Measurements from ENCODE around the gene WDR59. TPM values are rescaled to one million over a fixed set of nuclear protein-coding genes. Genes with fewer than 3 reads are reported as not detected.

WDR59 gene
- total and polyA plus RNA-seq, 7 donors, result 6.2 to 40.7 (median 20.3) TPM

- intact Hi-C loops (cut with DNase I), result no loop called here
- TF ChIP-seq EP300 (IDR thresholded peaks at IDR 0.05), result no peak
- TF ChIP-seq POLR2A (IDR thresholded peaks at IDR 0.05), result no peak
- TF ChIP-seq POLR2AphosphoS5 (IDR thresholded peaks at IDR 0.05), result no peak
- no peak for TF ChIP-seq CTCF (IDR thresholded peaks at IDR 0.05)
- H3K36me3 ChIP-seq, result peaks cover 0 to 2% (median 0%) of the 10 kb centered on the region in 4 donors
- no peaks in the 10 kb centered on the region for H3K9me3 ChIP-seq
- peaks cover 0 to 9% (median 7%) of the 10 kb centered on the region in 4 donors for H3K4me1 ChIP-seq
- DNase-seq, result no peak
- no peak overlapping the region for H3K4me3 ChIP-seq
- H3K27ac ChIP-seq, result no peak overlapping the region
- WGBS, 2 donors, result 81 to 85% methylated on average over 15 of the region's 15 CpGs
- H3K27me3 ChIP-seq, result no peaks in the 10 kb centered on the region
Observed at GRCh38 chr16:74867281-74867849, 117.6 kb downstream of the WDR59 start.

GRCh38 chr16:74865922-74866598 is 118.9 kb downstream of the WDR59 start:
- no peaks in the 10 kb centered on the region for H3K27me3 ChIP-seq
- no peak overlapping the region for H3K4me3 ChIP-seq
- H3K36me3 ChIP-seq, result no peaks in the 10 kb centered on the region
- DNase-seq, result no peak
- no peaks in the 10 kb centered on the region for H3K9me3 ChIP-seq
- no peak overlapping the region for H3K27ac ChIP-seq
- peaks cover 0 to 9% (median 7%) of the 10 kb centered on the region in 4 donors for H3K4me1 ChIP-seq
- TF ChIP-seq EP300 (IDR thresholded peaks at IDR 0.05) (no peak), CTCF (IDR thresholded peaks at IDR 0.05) (no peak), POLR2AphosphoS5 (IDR thresholded peaks at IDR 0.05) (no peak), POLR2A (IDR thresholded peaks at IDR 0.05) (no peak)
- intact Hi-C loops (cut with DNase I), result no loop called here
- 63 to 68% methylated on average over 9 of the region's 12 CpGs for WGBS, 2 donors

GRCh38 chr16:74862743-74863244 is 122.1 kb downstream of the WDR59 start:
- Histone ChIP-seq H3K4me1 (peaks cover 0 to 9% (median 7%) of the 10 kb centered on the region in 4 donors), H3K9me3 (no peaks in the 10 kb centered on the region), H3K27me3 (no peaks in the 10 kb centered on the region), H3K36me3 (no peaks in the 10 kb centered on the region), H3K27ac (no peak overlapping the region), H3K4me3 (no peak overlapping the region)
- peak; percentile 65 to 87 (median 73) for TF ChIP-seq CTCF (IDR thresholded peaks at IDR 0.05)
- TF ChIP-seq POLR2A (IDR thresholded peaks at IDR 0.05), result no peak
- 22 to 33% methylated on average over 10 of the region's 10 CpGs for WGBS, 2 donors
- intact Hi-C loops (cut with DNase I), result loop anchor here (1.0 to 2.0 kb wide), 2 partner anchors 49 to 154 kb away; no protein-coding TSS in a partner anchor
- no peak for DNase-seq

- Histone ChIP-seq H3K27me3 (no peaks in the 10 kb centered on the region), H3K27ac (no peak overlapping the region), H3K36me3 (no peaks in the 10 kb centered on the region), H3K9me3 (no peaks in the 10 kb centered on the region), H3K4me1 (no peaks in the 10 kb centered on the region), H3K4me3 (no peak overlapping the region)
- 13 to 52% methylated on average over 4 of the region's 4 CpGs for WGBS, 2 donors
- no peak for TF ChIP-seq POLR2A (IDR thresholded peaks at IDR 0.05)
- TF ChIP-seq EP300 (IDR thresholded peaks at IDR 0.05), result no peak
- no peak for TF ChIP-seq POLR2AphosphoS5 (IDR thresholded peaks at IDR 0.05)
- intact Hi-C loops (cut with DNase I), result no loop called here
- DNase-seq, result no peak
Observed at GRCh38 chr16:74852500-74852875, 132.4 kb downstream of the WDR59 start.

- Histone ChIP-seq H3K27me3 (no peaks in the 10 kb centered on the region), H3K9me3 (no peaks in the 10 kb centered on the region), H3K27ac (no peak overlapping the region), H3K4me3 (no peak overlapping the region), H3K36me3 (no peaks in the 10 kb centered on the region), H3K4me1 (no peaks in the 10 kb centered on the region)
- WGBS, 2 donors, result 81 to 84% methylated on average over 7 of the region's 7 CpGs
- intact Hi-C loops (cut with DNase I), result no loop called here
- DNase-seq, result no peak
- TF ChIP-seq POLR2AphosphoS5 (IDR thresholded peaks at IDR 0.05), result no peak
- no peak for TF ChIP-seq POLR2A (IDR thresholded peaks at IDR 0.05)
- TF ChIP-seq CTCF (IDR thresholded peaks at IDR 0.05), result no peak
- TF ChIP-seq EP300 (IDR thresholded peaks at IDR 0.05), result no peak
Observed at GRCh38 chr16:74850027-74850426, 134.9 kb downstream of the WDR59 start.
